ENCODE measurements around the gene CHST10. TPM values are rescaled to one million over a fixed set of nuclear protein-coding genes. Genes with fewer than 3 reads are reported as not detected.

CHST10 gene
- total and polyA plus RNA-seq, 5 donors from 2014 or later, result 0.20 to 0.81 (median 0.75) TPM; not detected in 2

- H3K27ac Mint-ChIP-seq, result no peak overlapping the region
- H3K27me3 Mint-ChIP-seq, result peaks cover 30% of the 10 kb centered on the region
- no peaks in the 10 kb centered on the region for H3K36me3 Mint-ChIP-seq
- Histone ChIP-seq H3K4me3 (ENCODE audit: low read depth, low read length) (no peak overlapping the region), H3K36me3 (ENCODE audit: control insufficient read depth, insufficient read depth, low read length) (no peaks in the 10 kb centered on the region), H3K4me1 (ENCODE audit: control insufficient read depth, insufficient read depth, low read length, poor library complexity, severe bottlenecking) (peaks cover 9% of the 10 kb centered on the region), H3K27ac (ENCODE audit: insufficient read depth, low read length, poor library complexity, severe bottlenecking) (no peak overlapping the region), H3K9me3 (ENCODE audit: control insufficient read depth in 2 of 2, low read length in 2 of 2) (no peaks in the 10 kb centered on the region), H3K27me3 (ENCODE audit: control insufficient read depth, insufficient read depth, low read length) (peaks cover 9% of the 10 kb centered on the region)
- no peak overlapping the region for H3K4me3 Mint-ChIP-seq
- ATAC-seq (ENCODE audit: low read depth in 2 of 2), result no peak
- no peak for DNase-seq
- peaks cover 0 to 14% (median 4%) of the 10 kb centered on the region in 4 donors for H3K4me1 Mint-ChIP-seq
- H3K9me3 Mint-ChIP-seq, result no peaks in the 10 kb centered on the region
These were observed 3.9 kb downstream of the CHST10 start for GRCh38 chr2:100413571-100413970.

DNA sequence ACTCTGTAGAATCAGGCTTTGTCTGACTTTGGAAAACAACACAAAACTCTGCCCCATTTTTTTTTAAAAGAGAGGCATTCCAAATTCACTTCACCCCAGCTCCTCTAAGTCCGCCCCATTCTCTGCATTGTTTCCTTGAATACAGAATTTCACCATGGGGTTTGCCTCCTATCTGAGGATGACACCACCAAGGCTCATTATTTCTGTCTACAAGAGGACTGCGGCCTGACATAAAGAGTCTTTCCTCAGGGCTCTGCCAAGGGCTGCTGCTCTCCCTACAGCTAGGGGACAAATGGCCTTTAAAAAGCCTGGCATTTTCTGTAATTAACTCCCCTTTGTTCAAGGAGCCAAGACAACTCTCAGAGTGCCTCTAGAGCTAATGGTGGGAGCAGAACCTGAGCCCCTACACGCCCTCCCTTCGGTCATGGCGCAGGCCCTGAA is 4.6 kb downstream of the CHST10 start:
- no peak overlapping the region for H3K27ac Mint-ChIP-seq
- no peak for ATAC-seq (ENCODE audit: low read depth in 2 of 2)
- Histone ChIP-seq H3K27ac (ENCODE audit: insufficient read depth, low read length, poor library complexity, severe bottlenecking) (no peak overlapping the region), H3K36me3 (ENCODE audit: control insufficient read depth, insufficient read depth, low read length) (no peaks in the 10 kb centered on the region), H3K9me3 (ENCODE audit: control insufficient read depth in 2 of 2, low read length in 2 of 2) (no peaks in the 10 kb centered on the region), H3K4me3 (ENCODE audit: low read depth, low read length) (no peak overlapping the region), H3K27me3 (ENCODE audit: control insufficient read depth, insufficient read depth, low read length) (peaks cover 9% of the 10 kb centered on the region), H3K4me1 (ENCODE audit: control insufficient read depth, insufficient read depth, low read length, poor library complexity, severe bottlenecking) (peaks cover 9% of the 10 kb centered on the region)
- H3K9me3 Mint-ChIP-seq, result no peaks in the 10 kb centered on the region
- peaks cover 0 to 14% (median 4%) of the 10 kb centered on the region in 4 donors for H3K4me1 Mint-ChIP-seq
- peaks cover 24% of the 10 kb centered on the region for H3K27me3 Mint-ChIP-seq
- H3K36me3 Mint-ChIP-seq, result no peaks in the 10 kb centered on the region
- no peak for DNase-seq
- H3K4me3 Mint-ChIP-seq, result no peak overlapping the region

DNA sequence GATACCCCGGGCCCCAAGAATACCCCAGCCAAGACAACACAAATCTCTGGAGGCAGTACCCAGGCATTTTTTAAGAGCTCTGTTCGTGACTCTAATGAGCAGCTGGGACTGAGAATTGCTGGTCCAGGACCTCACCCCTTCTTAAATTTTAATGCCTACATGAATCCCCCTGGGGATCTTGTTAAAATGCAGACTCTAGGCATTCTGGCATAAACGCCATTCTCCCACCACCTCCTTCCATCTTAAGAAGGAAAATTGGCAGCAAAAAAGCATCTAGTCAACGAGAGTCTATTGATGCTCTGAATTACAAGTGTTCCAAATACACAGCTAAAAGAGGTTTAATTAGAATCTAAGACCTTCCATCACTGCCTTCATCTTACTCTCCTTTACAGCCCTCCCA is 5.0 kb downstream of the CHST10 start:
- no peak for ATAC-seq (ENCODE audit: low read depth in 2 of 2)
- H3K27ac Mint-ChIP-seq, result no peak overlapping the region

DNA sequence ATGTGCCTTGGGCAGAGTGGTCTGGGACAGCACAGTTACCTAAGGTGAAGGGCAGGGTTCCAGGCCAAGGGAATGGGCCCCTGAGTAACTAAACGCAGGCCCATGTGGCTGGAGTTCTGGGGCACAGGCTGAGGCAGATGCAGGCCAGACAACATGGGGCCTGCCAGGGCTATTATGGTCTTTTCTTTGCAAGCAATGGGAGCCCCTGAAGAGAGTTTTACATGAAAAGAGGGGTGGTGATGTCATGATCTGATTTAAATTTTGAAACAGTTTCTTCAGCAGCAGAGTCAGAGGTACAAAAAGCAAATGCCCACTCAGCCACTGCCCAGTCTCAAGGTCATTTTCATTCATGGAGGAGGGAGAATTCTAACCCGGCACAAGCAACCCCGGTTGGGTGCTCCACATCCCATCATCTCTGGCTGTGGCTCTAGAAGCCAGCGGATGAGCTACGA is 5.6 kb downstream of the CHST10 start:
- Mint-ChIP-seq H3K4me3 (no peak overlapping the region), H3K27me3 (peaks cover 22% of the 10 kb centered on the region), H3K36me3 (no peaks in the 10 kb centered on the region), H3K4me1 (peaks cover 0 to 9% (median 4%) of the 10 kb centered on the region in 4 donors), H3K9me3 (no peaks in the 10 kb centered on the region), H3K27ac (no peak overlapping the region)
- H3K4me1 ChIP-seq (ENCODE audit: control insufficient read depth, insufficient read depth, low read length, poor library complexity, severe bottlenecking), result peaks cover 4% of the 10 kb centered on the region
- no peaks in the 10 kb centered on the region for H3K36me3 ChIP-seq (ENCODE audit: control insufficient read depth, insufficient read depth, low read length)
- H3K27me3 ChIP-seq (ENCODE audit: control insufficient read depth, insufficient read depth, low read length), result peaks cover 9% of the 10 kb centered on the region
- no peaks in the 10 kb centered on the region for H3K9me3 ChIP-seq (ENCODE audit: control insufficient read depth in 2 of 2, low read length in 2 of 2)
- DNase-seq (no peak), ATAC-seq (ENCODE audit: low read depth in 2 of 2) (no peak)
- H3K4me3 ChIP-seq (ENCODE audit: low read depth, low read length), result no peak overlapping the region
- H3K27ac ChIP-seq (ENCODE audit: insufficient read depth, low read length, poor library complexity, severe bottlenecking), result no peak overlapping the region

More for the DNA sequence above, 5.0 kb downstream of the CHST10 start:
- H3K4me3 Mint-ChIP-seq, result no peak overlapping the region
- H3K9me3 ChIP-seq (ENCODE audit: control insufficient read depth in 2 of 2, low read length in 2 of 2), result no peaks in the 10 kb centered on the region
- H3K9me3 Mint-ChIP-seq, result no peaks in the 10 kb centered on the region
- peaks cover 0 to 11% (median 4%) of the 10 kb centered on the region in 4 donors for H3K4me1 Mint-ChIP-seq
- no peaks in the 10 kb centered on the region for H3K36me3 Mint-ChIP-seq
- no peak for DNase-seq
- peaks cover 9% of the 10 kb centered on the region for H3K4me1 ChIP-seq (ENCODE audit: control insufficient read depth, insufficient read depth, low read length, poor library complexity, severe bottlenecking)
- H3K27me3 ChIP-seq (ENCODE audit: control insufficient read depth, insufficient read depth, low read length), result peaks cover 9% of the 10 kb centered on the region
- no peak overlapping the region for H3K27ac ChIP-seq (ENCODE audit: insufficient read depth, low read length, poor library complexity, severe bottlenecking)
- H3K27me3 Mint-ChIP-seq, result peaks cover 23% of the 10 kb centered on the region
- no peak overlapping the region for H3K4me3 ChIP-seq (ENCODE audit: low read depth, low read length)
- H3K36me3 ChIP-seq (ENCODE audit: control insufficient read depth, insufficient read depth, low read length), result no peaks in the 10 kb centered on the region

- Histone ChIP-seq H3K36me3 (ENCODE audit: control insufficient read depth, insufficient read depth, low read length) (no peaks in the 10 kb centered on the region), H3K27me3 (ENCODE audit: control insufficient read depth, insufficient read depth, low read length) (no peaks in the 10 kb centered on the region), H3K4me3 (ENCODE audit: low read depth, low read length) (no peak overlapping the region), H3K27ac (ENCODE audit: insufficient read depth, low read length, poor library complexity, severe bottlenecking) (no peak overlapping the region), H3K9me3 (ENCODE audit: control insufficient read depth in 2 of 2, low read length in 2 of 2) (no peaks in the 10 kb centered on the region), H3K4me1 (ENCODE audit: control insufficient read depth, insufficient read depth, low read length, poor library complexity, severe bottlenecking) (no peaks in the 10 kb centered on the region)
- no peaks in the 10 kb centered on the region for H3K4me1 Mint-ChIP-seq
- H3K4me3 Mint-ChIP-seq, result no peak overlapping the region
- ATAC-seq (ENCODE audit: low read depth in 2 of 2) (no peak), DNase-seq (no peak)
- no peaks in the 10 kb centered on the region for H3K9me3 Mint-ChIP-seq
- H3K36me3 Mint-ChIP-seq, result no peaks in the 10 kb centered on the region
- H3K27me3 Mint-ChIP-seq, result peaks cover 5% of the 10 kb centered on the region
- H3K27ac Mint-ChIP-seq, result no peak overlapping the region
These were observed 7.4 kb downstream of the CHST10 start for GRCh38 chr2:100409975-100410647.

DNA sequence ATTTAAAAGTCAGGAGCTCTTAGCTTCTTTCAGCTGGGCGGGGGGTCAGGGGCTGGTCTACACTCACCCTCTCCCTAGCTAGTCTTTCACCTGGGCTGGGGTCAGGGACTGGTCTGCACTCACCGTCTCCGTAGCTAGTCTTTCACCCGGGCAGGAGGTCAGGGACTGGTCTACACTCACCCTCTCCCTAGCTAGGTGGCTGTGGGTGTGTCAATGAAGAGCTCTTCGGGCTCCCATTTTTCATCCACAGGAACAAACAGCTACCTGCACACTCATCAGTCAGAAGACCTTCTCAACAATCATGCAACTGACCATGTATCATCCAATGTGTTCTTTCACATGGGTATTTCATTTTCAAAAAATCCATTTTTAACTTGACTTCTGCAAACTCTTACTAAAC is 8.0 kb downstream of the CHST10 start:
- H3K27ac Mint-ChIP-seq, result no peak overlapping the region
- H3K9me3 Mint-ChIP-seq, result no peaks in the 10 kb centered on the region
- no peaks in the 10 kb centered on the region for H3K36me3 ChIP-seq (ENCODE audit: control insufficient read depth, insufficient read depth, low read length)
- H3K4me1 Mint-ChIP-seq, result no peaks in the 10 kb centered on the region
- no peak overlapping the region for H3K4me3 Mint-ChIP-seq
- H3K27ac ChIP-seq (ENCODE audit: insufficient read depth, low read length, poor library complexity, severe bottlenecking), result no peak overlapping the region
- ATAC-seq (ENCODE audit: low read depth in 2 of 2) (no peak), DNase-seq (no peak)
- peaks cover 1% of the 10 kb centered on the region for H3K27me3 Mint-ChIP-seq
- no peaks in the 10 kb centered on the region for H3K36me3 Mint-ChIP-seq
- H3K27me3 ChIP-seq (ENCODE audit: control insufficient read depth, insufficient read depth, low read length), result no peaks in the 10 kb centered on the region
- no peaks in the 10 kb centered on the region for H3K9me3 ChIP-seq (ENCODE audit: control insufficient read depth in 2 of 2, low read length in 2 of 2)
- no peaks in the 10 kb centered on the region for H3K4me1 ChIP-seq (ENCODE audit: control insufficient read depth, insufficient read depth, low read length, poor library complexity, severe bottlenecking)
- H3K4me3 ChIP-seq (ENCODE audit: low read depth, low read length), result no peak overlapping the region

DNA sequence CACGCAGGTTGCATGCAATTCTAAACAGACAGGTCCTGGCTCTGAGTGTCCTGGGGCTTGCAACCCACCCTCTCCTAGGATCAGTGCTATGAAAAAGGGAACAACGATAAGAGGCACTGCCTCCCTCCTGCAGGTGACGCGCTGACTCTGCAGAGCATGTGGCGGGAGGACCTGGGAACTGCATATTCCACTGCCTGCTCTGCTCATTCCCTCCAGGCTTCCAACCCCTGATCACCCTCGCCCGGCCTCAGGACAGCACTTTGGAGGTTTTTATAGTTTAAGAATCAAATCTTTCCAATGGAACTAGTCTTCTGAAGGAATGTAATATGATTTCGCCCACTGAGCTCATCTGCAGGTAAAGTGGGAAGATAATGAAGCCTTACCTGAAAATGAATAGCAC is 8.5 kb downstream of the CHST10 start:
- Mint-ChIP-seq H3K9me3 (no peaks in the 10 kb centered on the region), H3K36me3 (no peaks in the 10 kb centered on the region), H3K27ac (no peak overlapping the region), H3K4me1 (no peaks in the 10 kb centered on the region), H3K4me3 (no peak overlapping the region), H3K27me3 (no peaks in the 10 kb centered on the region)
- Histone ChIP-seq H3K27me3 (ENCODE audit: control insufficient read depth, insufficient read depth, low read length) (no peaks in the 10 kb centered on the region), H3K36me3 (ENCODE audit: control insufficient read depth, insufficient read depth, low read length) (no peaks in the 10 kb centered on the region), H3K4me3 (ENCODE audit: low read depth, low read length) (no peak overlapping the region), H3K9me3 (ENCODE audit: control insufficient read depth in 2 of 2, low read length in 2 of 2) (no peaks in the 10 kb centered on the region), H3K4me1 (ENCODE audit: control insufficient read depth, insufficient read depth, low read length, poor library complexity, severe bottlenecking) (no peaks in the 10 kb centered on the region), H3K27ac (ENCODE audit: insufficient read depth, low read length, poor library complexity, severe bottlenecking) (no peak overlapping the region)
- ATAC-seq (ENCODE audit: low read depth in 2 of 2), result no peak
- no peak for DNase-seq

DNA sequence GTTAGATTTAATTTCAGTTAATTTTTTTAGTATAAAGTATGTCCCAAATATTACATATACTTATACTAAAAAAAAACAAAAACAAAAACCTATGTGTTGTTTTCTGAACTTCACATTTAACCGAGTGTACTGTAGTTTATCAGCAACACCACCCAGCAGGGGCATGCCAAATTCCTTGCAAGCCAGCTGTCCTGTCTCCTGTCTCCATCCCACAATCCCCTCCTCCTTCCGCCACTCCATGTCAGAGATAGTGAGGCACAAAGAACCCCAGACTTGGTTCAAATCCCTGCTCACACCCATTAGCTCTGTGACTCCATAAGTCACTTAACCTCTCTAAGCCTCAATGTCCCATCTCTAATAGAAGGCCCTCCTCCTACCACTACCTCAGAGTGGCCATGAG is 9.4 kb downstream of the CHST10 start:
- Mint-ChIP-seq H3K27ac (no peak overlapping the region), H3K4me1 (no peaks in the 10 kb centered on the region), H3K4me3 (no peak overlapping the region), H3K27me3 (no peaks in the 10 kb centered on the region), H3K36me3 (no peaks in the 10 kb centered on the region), H3K9me3 (no peaks in the 10 kb centered on the region)
- Histone ChIP-seq H3K27me3 (ENCODE audit: control insufficient read depth, insufficient read depth, low read length) (no peaks in the 10 kb centered on the region), H3K4me1 (ENCODE audit: control insufficient read depth, insufficient read depth, low read length, poor library complexity, severe bottlenecking) (no peaks in the 10 kb centered on the region), H3K27ac (ENCODE audit: insufficient read depth, low read length, poor library complexity, severe bottlenecking) (no peak overlapping the region), H3K9me3 (ENCODE audit: control insufficient read depth in 2 of 2, low read length in 2 of 2) (no peaks in the 10 kb centered on the region), H3K36me3 (ENCODE audit: control insufficient read depth, insufficient read depth, low read length) (no peaks in the 10 kb centered on the region), H3K4me3 (ENCODE audit: low read depth, low read length) (no peak overlapping the region)
- no peak for DNase-seq
- no peak for ATAC-seq (ENCODE audit: low read depth in 2 of 2)

Measured in CD4-positive, CD25-positive, alpha-beta regulatory T cell (primary cell).